Stimulated activated CD8-positive, alpha-beta memory T cell treated with anti-CD3 and anti-CD28 coated beads, Interleukin-7, amount 100 ng/mL, for 1 hour (primary cell): ENCODE measurements around the gene RXFP3.
"Not testable (repeated sequence)": the region's sequence is repeated elsewhere in the genome, so short reads cannot be mapped to it uniquely, and the experiment has no call there.

Source experiments
- DNase-seq, 2 donors: peaks; one replicate each; pipeline ENCODE4 v3.0.0-alpha.2; 2020; ENCODE audit warnings: low read depth in 2 of 2

Gene RXFP3

DNA sequence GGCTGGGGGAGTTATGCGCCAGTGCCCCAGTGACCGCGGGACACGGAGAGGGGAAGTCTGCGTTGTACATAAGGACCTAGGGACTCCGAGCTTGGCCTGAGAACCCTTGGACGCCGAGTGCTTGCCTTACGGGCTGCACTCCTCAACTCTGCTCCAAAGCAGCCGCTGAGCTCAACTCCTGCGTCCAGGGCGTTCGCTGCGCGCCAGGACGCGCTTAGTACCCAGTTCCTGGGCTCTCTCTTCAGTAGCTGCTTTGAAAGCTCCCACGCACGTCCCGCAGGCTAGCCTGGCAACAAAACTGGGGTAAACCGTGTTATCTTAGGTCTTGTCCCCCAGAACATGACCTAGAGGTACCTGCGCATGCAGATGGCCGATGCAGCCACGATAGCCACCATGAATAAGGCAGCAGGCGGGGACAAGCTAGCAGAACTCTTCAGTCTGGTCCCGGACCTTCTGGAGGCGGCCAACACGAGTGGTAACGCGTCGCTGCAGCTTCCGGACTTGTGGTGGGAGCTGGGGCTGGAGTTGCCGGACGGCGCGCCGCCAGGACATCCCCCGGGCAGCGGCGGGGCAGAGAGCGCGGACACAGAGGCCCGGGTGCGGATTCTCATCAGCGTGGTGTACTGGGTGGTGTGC is at the start of gene RXFP3:
RXFP3 (plus strand) TSS at position 6 of the 636 bp plus-strand sequence; CDS start at position 361, 355 bp downstream.
- DNase-seq = no peak

DNA sequence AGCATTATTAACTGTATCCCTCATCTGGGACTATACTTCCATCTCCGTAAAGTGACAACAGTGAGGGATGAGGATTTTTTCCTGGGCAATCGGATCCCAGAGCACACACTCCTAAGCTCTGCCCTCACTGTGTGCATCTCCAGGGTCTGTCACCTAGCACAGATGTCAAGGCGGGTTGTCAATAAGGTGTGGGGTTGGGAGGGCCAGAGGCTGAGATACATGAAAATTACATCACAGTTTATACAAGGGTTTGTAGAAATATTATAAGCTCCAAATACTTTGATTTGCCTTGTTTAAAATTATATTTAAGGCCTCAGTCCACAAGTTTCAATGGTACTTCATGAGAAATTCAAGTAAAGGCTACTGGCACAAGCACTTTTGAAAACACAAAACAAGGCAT is 48.9 kb upstream of the RXFP3 start:
- DNase-seq = no peak

DNA sequence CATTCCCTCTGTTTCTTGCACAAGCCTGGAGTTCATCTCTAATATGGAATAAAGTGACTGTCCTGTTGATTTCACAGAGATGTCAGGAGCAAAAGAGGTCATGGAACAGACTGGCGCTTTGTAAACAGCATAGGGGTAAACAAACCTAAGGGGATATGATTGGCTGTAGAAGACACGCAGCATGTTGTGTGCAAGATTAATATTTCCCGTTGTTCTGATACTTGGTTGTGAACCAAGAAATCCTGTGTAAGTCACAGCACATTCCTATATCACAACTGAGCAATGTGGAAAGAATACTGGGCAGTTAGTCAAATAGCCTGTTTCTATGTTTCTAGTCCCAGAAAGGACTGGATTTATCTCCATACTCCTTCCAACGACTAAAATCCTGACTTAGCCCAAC is 47.6 kb upstream of the RXFP3 start:
- no peak for DNase-seq

GRCh38 chr5:33890131-33891032 is 45.8 kb upstream of the RXFP3 start:
- DNase-seq = no peak

DNA sequence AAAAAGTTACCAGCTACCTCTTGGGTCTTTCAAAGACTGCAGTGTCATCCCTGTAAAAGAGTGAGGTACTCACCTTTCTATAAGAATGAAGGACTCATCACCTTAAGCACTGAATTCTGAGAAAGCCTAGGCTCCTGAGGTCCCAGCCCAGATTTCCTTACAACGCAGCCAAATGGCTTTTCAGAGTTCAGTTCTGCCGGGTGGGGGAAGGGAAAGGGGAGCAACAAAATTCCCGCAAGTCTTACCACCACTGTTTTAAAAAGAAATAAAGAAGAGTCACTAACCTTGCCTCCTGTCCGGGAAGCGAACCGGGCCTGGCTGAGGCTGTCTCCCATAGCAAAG is 44.8 kb upstream of the RXFP3 start:
- DNase-seq = no peak

- DNase-seq = no peak
Observed at GRCh38 chr5:33891788-33892619, 44.2 kb upstream of the RXFP3 start, which contains the start of gene ADAMTS12. ADAMTS12 (minus strand) TSS chr5:33891990; CDS start chr5:33891856, 134 bp downstream.

DNA sequence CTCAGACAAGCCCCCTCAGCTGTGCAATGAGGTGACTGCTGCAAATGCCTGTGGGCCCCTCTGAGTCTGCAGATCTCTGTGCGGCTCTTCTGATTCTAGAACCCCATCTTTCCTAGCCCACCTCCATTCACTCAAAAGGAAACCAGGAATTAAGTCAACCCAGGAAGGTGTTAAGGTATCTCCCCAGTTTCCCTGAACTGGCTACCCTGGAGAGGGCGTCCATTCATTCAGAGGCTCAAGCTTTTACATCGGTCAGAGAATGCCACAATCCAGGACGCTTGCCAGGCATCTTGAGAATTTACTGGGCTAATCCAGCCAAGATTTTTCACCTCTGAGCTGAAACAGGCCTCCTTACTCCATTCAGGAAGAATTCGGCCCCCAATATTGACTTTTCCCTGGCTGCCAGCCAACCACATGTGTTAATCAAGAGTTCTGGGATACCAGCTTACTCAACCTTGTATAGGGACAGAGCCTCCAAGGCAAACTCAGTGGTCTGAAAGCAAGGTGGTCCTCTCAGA is 43.5 kb upstream of the RXFP3 start:
- no peak for DNase-seq

DNA sequence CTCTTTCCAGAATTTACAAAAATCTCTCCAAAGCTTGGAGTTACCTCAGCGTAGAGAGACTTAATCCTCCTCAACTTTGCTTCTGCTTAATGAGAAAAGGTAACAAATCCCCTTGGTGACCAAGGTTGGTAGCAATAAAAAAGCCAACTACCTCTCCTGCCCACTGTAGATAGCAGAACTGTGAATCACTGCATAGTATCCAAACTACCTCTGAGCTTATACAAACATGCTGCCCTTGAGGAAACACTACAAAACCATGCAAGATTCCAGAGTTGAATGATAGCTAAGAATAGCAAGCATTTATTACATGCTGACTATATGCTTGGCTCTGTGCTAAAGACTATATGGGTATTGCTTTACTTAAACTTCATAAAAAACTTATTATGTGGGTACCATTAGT is 41.6 kb upstream of the RXFP3 start:
- DNase-seq = no peak

GRCh38 chr5:33901156-33901555 is 35.0 kb upstream of the RXFP3 start:
- DNase-seq = no peak

GRCh38 chr5:33903118-33903517 is 33.1 kb upstream of the RXFP3 start:
- no peak for DNase-seq

DNA sequence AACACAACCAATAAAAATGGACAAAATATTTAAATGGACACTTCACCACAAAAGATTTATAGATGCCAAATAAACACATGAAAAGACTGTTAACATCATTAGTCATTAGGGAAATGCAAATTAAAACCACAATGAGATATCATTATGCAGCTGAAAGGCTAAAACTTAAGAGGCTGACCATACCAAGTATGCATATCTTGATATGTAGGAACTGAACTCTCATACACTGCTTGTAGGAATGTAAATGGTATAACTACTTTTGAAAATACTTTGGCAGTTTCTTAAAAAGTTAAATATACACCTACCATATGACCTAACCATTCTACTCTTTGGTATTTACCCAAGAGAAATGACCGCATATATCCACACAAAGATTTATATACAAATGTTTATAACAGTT is 30.8 kb upstream of the RXFP3 start:
- no peak for DNase-seq

DNA sequence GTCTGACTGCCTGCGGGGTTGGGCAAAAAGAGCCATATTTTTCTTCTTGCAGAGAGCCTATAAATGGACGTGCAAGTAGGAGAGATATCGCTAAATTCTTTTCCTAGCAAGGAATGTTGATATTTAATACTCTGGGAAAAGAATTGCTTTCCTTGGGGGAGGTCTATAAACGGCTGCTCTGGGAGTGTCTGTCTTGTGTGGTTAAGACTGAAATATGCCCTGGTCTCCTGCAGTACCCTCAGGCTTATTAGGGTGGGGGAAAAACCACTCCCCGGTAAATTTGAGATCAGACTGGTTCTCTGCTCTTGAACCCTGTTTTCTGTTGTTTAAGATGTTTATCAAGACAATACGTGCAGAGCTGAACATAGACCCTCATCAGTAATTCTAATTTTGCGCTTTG is 29.9 kb upstream of the RXFP3 start:
- DNase-seq = not testable (repeated sequence)

DNA sequence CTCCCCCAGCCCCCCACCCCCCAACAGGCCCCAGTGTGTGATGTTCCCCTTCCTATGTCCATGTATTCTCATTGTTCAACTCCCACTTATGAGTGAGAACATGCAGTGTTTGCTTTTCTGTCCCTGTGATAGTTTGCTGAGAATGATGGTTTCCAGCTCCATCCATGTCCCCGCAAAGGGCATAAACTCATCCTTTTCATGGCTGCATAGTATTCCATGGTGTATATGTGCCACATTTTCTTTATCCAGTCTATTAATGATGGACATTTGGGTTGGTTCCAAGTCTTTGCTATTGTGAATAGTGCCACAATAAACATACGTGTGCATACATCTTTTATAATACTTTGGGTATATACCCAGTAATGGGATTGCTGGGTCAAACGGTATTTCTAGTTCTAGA is 21.3 kb upstream of the RXFP3 start:
- DNase-seq = not testable (repeated sequence)

DNA sequence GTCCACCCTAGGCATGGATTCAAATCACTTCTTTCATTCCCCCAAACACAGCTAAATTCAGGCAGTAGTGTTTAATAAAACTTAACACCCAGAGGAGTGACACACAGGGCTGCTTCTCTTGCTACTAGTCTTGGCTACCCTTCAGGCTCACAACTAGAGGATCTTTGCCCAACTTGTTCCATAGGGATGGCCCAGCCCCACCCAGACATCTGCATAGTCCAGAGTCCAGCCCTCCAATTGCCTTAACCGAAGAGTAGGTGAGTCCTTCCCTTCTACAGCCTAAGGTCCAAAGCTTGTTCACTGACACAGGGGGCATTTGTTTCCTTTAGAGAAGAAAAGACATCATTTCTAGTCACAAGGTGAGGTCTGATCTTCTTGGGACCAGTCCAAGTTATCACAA is 15.2 kb upstream of the RXFP3 start:
- no peak for DNase-seq

DNA sequence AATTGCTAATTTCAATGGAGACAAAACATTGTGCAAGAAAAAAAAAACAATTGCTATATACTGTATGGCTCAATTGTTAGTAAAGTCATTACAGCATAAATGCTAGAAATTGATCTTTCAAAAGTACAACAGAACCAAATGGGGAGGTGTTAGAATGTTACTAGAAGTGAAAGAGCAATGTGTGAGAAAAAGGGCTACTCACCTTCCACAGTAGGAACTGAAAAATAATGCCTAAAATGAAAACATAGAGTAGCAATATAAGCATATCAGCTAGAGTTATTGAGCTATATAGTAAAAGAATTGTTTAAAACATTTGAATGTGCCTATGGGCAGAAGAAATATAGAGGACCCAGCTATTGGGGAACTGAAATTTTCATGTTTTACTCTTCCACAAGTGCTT is 10.9 kb upstream of the RXFP3 start:
- no peak for DNase-seq

DNA sequence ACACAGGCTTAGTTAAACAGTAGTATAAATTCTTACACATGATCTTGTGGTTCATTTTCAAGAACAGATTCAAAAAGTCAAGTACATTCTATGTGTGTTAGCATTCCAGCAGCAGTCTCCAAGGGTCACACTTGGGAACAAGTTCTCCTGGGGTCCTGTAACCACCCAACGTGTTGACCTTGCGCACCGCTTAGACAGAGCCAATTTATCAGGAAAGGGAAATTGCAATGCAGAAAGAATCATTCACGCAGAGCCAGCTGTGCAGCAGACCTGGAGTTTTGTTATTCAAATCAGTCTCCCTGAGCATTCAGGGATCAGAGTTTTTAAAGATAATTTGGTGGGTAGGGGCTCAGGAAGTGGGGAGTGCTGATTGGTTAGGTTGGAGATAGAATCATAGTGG is 8.5 kb upstream of the RXFP3 start:
- no peak for DNase-seq

DNA sequence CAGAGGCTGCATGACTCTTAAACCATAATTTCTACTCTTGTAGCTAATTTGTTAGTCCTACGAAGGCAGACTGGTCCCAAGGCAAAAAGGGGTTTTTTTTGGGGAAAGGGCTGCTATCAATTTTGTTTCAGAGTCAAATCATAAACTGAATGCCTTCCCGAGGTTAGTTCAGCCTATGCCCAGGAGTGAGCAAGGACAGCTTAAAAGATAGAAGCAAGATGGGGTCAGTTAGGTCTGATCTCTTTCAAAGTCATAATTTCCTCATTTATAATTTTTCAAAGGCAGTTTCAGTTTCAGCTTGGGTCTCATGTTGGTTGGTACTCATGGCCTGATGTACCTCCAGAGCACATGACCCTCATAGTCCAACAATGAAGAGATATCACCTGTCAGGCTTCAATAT is 7.9 kb upstream of the RXFP3 start:
- no peak for DNase-seq

GRCh38 chr5:33929925-33930690 is 6.1 kb upstream of the RXFP3 start:
- DNase-seq = no peak

GRCh38 chr5:33931136-33931535 is 5.0 kb upstream of the RXFP3 start:
- DNase-seq = no peak

GRCh38 chr5:33933723-33934169 is 2.4 kb upstream of the RXFP3 start:
- no peak for DNase-seq

DNA sequence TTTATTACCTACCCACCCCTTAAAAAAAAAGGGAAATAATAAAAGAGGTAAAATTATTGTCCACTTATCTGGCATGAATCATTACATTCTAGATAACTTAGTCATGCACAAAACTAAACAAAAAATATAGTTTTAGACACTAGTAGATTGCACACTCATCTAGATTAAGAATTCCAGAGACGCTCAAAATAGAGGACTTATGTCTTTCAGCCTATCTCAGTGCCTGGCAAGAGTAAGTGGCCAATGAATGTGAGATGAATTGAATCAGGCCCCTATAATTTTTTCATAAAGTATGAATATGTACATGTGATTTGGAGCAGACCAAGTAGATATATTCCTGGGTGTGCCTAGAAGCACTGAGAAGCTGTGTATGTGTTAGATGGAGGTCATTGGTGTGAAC is 2.0 kb upstream of the RXFP3 start:
- DNase-seq = no peak
